NCI-H2029 (cell line): ENCODE measurements around the gene HSDL2.

Experiments
- DNase-seq: peaks from one replicate; lab custom pipeline; 2025; lab: John Stamatoyannopoulos, UW

HSDL2 gene

DNA sequence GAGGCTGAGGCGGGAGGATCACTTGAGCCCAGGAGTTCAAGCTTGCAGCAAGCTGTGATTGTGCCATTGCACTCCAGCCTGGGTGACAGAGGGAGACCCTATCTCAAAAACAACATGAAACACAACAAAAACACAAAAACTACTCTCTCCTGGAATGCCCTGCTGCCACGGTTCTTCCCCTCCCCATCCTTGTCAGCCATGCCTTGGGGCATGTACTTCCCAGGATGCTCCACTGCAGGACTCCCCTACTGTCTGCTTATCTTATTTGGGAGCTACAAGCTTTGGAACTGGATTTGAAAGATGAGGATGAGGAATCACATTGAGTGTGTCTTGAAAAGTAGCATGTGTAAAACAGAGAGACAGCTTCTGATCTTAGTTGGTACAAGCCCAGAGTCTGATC is 66.6 kb downstream of the HSDL2 start:
- no peak for DNase-seq

DNA sequence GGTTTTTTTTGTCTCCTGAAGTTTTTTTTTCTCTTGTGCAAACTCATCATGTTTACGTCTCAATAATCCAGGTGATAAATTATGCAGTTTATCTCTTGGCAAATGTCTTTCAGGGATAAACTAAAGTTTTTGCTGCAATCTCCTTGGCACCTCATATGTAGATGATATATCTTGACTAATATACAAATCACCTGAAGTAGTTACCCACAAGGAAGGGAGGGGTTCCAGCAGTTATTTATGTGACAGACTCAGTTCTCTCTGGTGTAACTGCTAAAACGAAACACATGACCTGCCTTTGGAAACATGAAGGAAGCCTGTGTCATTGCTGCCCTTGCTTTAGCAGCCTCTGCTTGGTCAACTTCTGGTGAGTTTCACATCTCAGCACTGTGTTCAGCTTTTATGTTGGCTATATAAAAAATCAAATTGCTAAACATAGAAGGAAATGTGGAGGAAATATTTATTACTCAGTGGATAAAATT is 67.4 kb downstream of the HSDL2 start:
- no peak for DNase-seq

DNA sequence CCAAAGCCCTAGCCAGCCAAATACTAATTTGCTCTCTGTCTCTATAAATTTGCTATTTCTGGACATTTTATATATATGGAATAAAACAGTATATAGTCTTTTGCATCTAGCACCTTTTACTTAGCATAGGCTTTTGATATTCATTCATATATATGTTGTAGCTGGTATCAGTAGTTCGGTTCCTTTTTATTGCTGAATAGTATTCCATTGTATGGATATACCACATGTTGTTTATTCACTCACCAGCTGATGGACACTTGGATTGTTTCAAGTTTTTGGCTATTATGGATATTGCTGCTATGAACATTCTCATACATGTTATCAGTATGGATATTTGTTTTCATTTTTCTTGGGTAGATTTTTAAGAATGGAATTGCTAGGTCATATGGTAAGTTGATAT is 82.9 kb downstream of the HSDL2 start:
- no peak for DNase-seq

- no peak for DNase-seq
These were observed 85.4 kb downstream of the HSDL2 start for GRCh38 chr9:112465352-112465751.

DNA sequence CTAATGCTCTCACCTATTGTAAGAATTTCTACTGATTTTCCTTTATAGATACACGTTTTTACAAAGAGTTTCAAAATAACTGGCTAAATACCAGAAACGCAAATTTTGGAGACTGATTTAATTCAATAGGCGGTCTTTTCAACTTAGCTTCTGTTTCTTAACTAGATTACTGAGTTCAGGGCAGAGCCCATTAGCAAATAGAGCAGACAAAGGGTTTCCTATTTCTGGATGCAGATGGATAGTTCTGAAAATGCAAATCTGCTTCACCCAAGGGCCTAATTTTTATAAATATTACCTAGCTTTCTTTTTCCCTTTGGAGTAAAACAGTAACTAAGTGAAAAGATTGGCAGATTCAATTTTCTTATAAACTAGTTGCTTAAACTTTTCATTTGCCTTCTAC is 93.1 kb downstream of the HSDL2 start:
- DNase-seq = no peak

DNA sequence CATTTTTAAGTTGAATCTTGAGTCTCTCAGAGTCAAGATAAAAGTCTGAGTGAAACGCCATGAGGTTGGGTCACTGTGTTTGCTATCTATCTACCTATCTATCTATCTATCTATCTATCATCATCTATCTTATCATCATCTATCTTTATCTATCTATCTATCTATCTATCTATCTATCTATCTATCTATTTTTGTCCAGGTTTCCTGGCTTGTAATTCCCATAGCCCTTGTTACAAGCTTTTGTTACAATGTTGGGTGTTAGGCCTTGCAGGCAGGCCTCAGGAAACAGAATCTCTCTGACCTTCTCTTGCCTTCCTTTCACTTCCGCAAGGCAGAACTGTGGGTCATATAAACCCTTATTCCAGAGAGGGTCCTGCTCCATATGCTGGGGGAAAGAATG is 94.1 kb downstream of the HSDL2 start:
- no peak for DNase-seq

DNA sequence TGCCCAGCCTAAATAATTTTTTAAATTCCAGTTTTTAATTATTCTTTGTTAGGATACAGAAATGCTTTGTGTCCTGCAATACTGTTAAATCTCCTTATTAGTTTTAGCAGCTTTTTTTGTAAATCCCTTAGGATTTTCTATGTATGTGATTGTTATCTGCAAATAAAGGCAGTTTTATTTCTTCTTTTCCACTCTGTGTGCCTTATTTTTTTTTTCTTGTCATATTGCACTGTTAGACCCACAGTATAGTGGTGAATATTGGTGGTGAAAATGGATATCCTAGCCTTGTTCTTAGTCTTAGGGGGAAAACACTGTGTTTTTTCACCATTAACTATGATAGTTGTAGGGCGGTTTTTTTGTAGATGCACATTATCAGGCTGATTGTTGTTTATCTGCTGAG is 95.4 kb downstream of the HSDL2 start:
- no peak for DNase-seq

- DNase-seq = no peak
These were observed 97.4 kb downstream of the HSDL2 start for GRCh38 chr9:112477330-112477729.

DNA sequence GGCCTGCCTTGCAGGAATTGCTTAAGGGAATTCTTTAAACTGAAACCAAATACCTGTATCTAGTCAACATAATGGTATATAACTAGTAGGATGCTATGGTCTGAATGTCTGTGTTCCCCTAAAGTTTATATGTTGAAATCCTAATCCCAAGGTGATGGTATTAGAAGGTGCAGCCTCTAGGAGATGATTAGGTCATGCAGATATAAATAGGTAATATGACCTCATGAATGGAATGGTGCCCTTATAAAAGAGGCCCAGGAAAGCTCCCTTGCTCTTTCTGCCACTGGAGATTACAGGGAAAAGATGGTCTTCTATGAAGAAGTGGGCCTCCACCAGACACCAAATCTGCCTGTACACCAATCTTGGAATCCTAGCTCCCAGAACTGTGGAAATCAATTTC is 99.3 kb downstream of the HSDL2 start:
- no peak for DNase-seq

- no peak for DNase-seq
These were observed 104.7 kb downstream of the HSDL2 start for GRCh38 chr9:112484607-112485006.

GRCh38 chr9:112485574-112485973 is 105.7 kb downstream of the HSDL2 start:
- no peak for DNase-seq

DNA sequence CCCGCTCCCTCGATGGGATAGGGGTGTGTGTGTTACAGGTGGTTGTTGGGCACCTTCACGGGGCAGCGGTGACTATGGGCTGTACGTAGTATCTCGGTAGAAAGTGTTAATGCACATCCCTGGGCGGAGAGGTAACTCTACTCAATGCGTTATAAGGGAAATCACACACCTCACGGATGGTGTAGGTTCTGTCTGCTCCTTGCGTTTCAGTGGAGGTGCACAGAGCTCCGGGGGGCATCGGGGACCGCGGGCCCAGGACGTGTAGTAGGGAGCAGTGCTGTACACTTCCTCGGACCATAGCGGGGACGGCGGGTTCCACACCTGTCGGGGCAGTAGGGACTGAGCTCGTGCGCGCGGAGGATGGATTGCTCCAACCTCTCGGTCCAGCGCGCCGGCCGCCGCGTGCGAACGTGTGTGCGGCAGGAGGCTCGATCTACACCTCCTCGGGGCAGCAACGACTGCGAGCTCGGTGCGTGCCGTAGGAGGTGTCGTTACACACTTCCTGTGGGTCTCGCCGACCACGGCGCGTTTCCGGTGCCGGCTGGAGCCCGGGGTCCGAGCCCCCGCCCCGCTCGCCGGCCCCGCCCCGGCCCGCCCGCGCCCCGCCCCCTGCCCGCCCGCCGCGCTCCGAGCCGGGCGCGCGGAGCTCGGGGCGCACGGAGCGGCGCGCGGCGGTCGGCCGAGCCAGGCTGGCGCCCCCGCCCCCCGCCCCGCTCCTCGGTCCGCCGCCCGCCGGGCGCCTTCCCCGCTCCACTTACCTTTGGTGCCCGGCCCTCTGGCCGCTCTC is 106.5 kb downstream of the HSDL2 start, which contains the start of gene KIAA1958:
TSS of gene KIAA1958 (plus strand) at position 607 of the 787 bp plus-strand sequence. CDS start 87,254 bp downstream, outside the sequence.
- peak; percentile 82 for DNase-seq

- DNase-seq = peak; percentile 33
These were observed 107.3 kb downstream of the HSDL2 start for GRCh38 chr9:112487008-112487798.

DNA sequence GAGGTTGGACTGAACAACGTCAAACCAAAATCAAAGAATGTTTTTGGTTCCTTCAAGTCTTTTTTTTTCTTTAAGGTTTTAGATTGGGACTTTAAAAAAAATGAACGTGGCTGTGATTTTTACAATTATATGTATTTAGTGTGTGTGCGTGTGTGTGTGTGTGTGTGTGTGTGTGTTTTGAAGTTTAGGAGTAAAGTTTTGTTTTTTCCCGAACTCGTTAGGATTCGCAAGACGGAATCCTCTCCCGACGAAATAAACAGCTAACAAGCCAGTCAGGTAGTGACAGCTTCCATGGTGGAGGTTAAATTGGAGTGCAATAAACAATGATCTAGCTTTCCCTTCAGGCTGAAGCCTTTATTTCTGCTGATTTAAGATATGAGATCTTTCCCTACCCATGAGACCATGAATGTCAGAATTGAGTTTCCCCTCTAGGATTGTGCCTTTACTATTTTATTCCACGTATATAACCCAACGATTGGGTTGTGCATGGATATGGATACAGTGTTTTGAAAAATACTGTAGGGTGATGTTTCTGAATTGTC is 108.0 kb downstream of the HSDL2 start:
- no peak for DNase-seq

GRCh38 chr9:112489039-112489546 is 109.2 kb downstream of the HSDL2 start:
- DNase-seq = no peak

DNA sequence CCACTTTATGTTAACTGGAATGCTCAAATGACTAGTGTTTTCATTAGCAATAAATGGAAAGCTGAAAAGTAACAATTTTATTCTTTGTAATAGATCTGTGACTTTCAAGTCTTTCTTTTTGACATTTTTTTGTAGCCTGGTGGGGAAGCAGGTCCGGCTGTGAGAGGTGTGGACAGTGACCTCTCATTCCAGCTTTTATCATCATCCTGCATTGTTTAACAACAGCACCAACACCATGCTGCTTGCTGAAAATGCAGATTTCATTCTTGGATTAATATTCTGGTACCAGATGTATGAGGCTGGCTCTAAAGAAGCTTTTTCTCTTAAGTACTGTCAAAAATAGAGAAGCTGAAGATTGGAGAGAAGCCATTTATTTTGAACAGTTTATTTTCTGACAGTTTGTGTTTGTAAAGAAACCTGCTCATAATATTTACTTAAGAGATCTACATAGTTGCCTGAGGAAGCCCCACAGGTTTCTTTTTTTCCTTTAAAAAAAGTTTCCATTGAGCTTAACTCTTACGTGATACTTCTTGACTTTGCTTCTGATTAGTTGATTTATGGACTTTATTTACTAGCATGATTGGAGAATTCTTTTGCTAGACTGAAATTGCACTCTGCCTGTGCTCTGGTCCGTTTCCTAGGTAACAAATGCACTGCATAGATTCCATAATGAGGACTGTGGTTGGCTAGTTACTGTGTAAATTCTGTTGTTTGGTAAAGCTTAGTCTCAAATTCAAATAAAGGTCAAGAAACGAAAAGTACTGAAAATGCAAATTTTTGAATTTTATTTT is 110.2 kb downstream of the HSDL2 start:
- DNase-seq = no peak

DNA sequence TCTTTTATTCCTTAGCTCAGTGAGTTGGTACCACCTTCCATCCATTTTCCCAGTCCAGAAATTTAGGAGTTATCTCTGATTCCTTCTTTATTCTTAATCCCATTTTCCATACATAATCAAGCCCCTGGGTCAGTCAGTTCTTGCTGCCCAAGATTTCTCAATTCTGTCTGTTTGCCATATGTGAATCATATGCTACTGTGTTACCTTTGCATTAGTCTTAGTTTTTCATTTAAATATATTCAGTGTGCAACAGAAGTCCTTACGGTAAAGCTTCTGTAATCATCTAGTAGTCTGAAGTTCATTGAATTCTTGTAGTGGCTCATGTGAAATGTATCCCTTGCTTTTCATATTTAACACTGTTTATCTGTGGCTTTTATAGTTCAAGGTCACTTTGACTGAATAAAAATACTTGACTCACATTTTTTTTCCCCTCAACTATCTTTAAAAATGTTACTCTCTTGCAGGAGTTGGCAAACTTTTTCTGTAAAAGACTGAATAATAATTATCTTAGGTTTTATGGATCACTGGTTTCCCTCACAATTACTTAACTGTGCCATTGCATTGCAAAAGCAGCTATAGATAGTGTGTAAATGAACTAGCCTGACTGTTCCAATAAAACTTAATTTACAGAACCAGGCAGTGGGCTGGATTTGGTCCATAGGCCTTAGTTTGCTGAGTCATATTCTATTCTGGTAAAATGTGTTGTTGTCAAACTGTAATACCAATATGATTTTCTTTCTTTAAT is 113.7 kb downstream of the HSDL2 start:
- DNase-seq = no peak

GRCh38 chr9:112494153-112494552 is 114.2 kb downstream of the HSDL2 start:
- DNase-seq = no peak

DNA sequence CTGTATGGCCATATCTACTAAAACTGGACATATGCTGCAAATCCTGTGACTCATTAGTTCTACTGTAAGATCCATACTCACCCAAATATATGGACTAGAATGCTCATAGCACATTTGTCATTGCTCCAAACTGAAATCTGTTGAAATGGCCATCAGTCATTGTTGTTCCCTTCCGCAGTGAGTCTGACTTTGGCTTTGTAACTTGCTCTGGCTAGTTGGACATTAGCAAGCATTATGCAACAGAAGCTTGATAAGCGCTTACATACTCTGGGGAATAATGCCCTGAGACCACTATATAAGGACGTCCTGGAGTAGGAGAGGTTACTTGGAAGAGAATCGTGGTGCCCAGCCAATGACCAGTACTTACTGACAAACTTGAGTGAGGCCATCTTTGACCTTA is 115.7 kb downstream of the HSDL2 start:
- DNase-seq = no peak

DNA sequence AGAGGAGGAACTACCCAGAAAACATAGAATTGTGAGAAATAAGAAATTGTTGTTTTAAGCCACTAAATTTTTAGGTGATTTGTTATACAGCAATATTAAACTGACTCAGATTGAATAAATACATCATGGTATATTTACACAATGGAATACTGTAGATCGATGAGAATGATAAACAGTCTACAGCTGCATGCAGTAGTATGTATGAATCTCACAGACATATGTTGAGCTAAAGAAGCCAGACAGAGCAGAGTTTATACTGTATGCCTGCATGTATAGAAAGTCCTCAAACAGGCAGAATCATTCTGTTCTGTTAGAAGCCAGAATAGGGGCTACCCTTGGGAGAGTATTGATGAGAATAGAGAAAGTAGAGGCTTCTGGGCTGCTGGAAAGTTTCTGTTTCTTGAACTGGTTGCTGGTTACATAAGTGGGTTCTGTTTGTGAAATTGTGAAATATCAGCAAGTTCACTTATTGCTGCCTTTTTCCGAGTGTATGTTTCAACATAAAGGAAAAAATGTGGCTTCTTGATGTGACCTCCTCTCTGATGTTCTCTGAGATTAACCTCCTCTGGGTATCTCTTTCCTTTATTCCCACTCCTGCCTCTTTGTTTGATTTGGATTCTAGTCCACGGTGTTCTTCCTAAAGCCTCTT is 116.3 kb downstream of the HSDL2 start:
- DNase-seq = no peak

GRCh38 chr9:112500842-112501241 is 120.9 kb downstream of the HSDL2 start:
- no peak for DNase-seq
